Right ventricle myocardium inferior (tissue), 1 donor: Measurements from ENCODE around the gene NOL4L. TPM values are rescaled to one million over a fixed set of nuclear protein-coding genes. Genes with fewer than 3 reads are reported as not detected.
A peak's percentile ranks its signal among the peaks of the same experiment; 100 is the strongest.

Experiments used
- ATAC-seq: fragments of 200-7000 bp; cut with Tn5 transposase; one replicate; pipeline ENCODE4 v1.9.1; 2020; ENCODE audit warnings: mild to moderate bottlenecking, moderate library complexity
- DNase-seq: peaks from one replicate; pipeline ENCODE4 v3.0.0; 2021; ENCODE audit errors: missing footprints
- intact Hi-C: fragments of 100-400 bp; cut with DNase I; formaldehyde crosslinking; loops from one replicate; pipeline ENCODE4 v1.11.0; 2022
- total RNA-seq: library from RNA; stranded (reverse); fragmentation: NEBNext Ultra II Directional; extraction: Animal tissue kit (Norgen Biotek cat#: 25700); gene quantifications from one replicate; pipeline ENCODE4 v1.2.1, GENCODE V29; 2021
- donor health status: DM: no; HTN: yes; CAD: no; lungs with severe emphysema.

Gene NOL4L
- total RNA-seq, 1 donor from 2014 or later = 4.3 TPM

DNA sequence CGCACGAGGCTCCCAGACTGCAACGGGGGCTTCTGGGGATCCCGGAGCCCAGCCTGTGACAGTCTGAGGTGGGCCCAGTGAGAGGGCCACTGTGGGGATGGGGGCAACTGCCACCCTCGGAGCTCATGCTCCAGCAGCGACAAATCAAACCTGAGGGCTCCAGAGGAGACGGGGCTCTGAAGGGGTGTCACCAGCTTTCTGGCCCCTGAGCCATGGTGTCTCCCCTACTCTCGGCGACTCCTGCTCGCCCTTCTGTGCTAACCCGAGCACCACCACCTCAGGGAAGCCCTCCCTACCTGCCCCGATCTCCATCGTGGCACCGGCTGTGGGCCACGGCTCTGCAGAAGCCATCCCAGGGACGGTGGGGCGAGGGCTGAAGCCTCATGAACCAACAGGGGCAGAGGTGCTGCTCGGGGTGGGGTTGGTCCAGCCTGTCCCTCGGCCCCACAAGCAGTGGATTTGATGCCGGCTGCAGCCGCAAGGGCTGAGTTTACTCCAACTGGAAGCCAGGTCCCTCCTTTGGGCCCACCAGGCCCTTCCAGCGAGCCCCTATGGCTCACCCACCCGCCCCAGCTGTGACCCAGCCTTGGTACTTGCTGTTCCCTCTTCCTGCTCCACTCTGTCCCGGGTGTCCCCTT lies 124.3 kb downstream of the NOL4L start:
- intact Hi-C loops = no loop called here
- ATAC-seq (no peak), DNase-seq (no peak)

DNA sequence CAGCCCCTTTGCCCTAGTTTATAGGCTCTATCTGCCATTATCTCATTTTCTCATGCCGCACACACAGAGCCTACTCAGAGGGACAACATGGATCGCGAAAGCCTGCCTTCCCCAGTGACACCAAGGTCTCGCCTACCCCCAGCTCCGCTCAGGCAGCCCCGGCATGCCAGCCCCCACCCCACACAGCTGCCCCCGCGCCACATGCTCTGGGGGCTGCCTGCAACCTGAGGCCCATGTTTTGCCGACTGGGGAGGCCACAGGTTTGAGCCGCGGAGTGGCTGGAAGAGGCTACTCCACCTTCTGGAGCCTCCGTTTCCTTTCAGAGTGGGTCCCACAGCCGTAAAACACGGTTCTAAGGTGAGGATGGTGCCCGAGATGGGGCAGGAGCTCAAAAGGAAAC lies 124.9 kb downstream of the NOL4L start:
- DNase-seq = no peak
- intact Hi-C loops = no loop called here

DNA sequence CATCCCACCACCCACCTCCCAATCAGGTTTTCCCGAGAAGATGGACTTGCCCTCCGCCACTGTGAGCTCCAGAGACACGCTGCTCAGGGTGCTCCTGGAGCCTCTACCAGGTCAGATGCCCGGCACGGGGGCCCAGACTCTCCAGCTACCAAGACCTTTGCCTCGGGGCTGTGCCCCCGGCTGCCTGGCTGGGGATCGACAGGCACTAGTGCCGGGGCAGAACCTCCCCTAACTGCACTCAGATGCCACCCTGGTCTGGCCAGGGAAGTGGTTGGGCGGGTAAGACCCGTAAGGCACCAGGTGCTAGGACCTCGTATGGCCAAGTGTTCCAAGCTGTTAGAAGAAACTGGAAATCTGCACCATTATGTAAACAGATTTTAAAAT lies 126.3 kb downstream of the NOL4L start:
- no peak for DNase-seq
- no peak for ATAC-seq
- intact Hi-C loops = no loop called here

More for the DNA sequence above, 124.9 kb downstream of the NOL4L start:
- no peak for ATAC-seq

GRCh38 chr20:32458061-32458836 lies 126.9 kb downstream of the NOL4L start:
- intact Hi-C loops = no loop called here
- ATAC-seq (no peak), DNase-seq (no peak)

DNA sequence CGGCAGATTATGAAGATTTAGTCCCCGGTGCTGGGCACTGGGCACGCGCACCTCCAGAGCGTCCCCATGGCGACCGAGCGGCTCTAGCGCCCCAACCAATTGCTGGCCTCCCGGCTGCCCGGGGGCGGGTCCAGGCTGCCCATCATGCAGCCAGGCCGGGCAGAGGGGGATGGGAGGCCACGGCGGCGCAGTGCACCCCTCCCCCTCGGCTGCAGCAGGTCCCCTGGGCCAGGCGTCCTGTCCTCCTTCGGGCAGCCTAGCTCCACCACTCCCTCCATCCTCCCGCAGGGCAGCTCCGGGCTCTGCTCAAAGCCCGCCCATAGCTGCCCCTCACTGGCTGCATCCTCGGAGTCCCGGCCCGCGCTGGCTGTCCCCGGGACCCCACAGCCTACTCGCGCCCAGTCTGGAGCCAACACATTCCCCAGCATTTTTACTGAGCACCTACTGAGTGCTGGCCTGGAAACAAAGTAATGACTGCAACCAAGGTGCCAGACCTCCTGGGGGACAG lies 127.6 kb downstream of the NOL4L start:
- ATAC-seq (peak; percentile 86), DNase-seq (no peak)
- intact Hi-C loops = no loop called here

DNA sequence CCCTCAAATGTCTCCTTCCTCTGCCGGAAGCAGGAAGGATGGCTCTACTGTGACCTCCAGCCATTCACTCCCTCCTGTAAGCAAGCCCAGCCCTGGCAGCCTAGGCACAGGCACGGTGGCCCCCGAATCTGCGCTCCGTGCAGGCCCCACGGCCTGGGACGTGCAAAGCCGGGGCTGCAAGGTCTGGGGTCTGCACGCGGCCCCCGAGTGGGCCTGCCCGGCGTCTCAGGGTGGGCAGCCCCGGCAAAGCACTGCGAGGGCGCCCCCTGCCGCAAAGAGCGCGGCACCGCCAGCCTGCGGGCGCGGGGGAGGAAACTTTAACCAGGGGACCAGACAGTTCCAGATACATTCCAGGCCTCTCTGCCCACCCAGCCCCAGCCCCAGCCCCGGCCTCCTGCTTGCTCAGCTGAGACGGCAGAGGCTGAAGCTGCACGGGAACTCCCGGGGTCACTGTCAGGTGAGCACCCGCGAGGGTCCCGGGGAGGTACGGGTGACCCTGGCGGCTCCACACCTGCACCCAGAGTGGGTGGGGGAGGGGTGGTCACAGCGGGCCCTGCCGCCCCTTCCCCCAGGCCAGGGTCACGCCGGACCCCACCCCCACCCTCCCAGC lies 128.2 kb downstream of the NOL4L start:
- no peak for DNase-seq
- intact Hi-C loops = no loop called here
- ATAC-seq = peak; percentile 68

GRCh38 chr20:32455901-32456701 lies 129.0 kb downstream of the NOL4L start:
- DNase-seq = no peak
- ATAC-seq = no peak
- intact Hi-C loops = no loop called here

- intact Hi-C loops = no loop called here
- ATAC-seq (no peak), DNase-seq (no peak)
These were observed 129.8 kb downstream of the NOL4L start for GRCh38 chr20:32455171-32455900.

DNA sequence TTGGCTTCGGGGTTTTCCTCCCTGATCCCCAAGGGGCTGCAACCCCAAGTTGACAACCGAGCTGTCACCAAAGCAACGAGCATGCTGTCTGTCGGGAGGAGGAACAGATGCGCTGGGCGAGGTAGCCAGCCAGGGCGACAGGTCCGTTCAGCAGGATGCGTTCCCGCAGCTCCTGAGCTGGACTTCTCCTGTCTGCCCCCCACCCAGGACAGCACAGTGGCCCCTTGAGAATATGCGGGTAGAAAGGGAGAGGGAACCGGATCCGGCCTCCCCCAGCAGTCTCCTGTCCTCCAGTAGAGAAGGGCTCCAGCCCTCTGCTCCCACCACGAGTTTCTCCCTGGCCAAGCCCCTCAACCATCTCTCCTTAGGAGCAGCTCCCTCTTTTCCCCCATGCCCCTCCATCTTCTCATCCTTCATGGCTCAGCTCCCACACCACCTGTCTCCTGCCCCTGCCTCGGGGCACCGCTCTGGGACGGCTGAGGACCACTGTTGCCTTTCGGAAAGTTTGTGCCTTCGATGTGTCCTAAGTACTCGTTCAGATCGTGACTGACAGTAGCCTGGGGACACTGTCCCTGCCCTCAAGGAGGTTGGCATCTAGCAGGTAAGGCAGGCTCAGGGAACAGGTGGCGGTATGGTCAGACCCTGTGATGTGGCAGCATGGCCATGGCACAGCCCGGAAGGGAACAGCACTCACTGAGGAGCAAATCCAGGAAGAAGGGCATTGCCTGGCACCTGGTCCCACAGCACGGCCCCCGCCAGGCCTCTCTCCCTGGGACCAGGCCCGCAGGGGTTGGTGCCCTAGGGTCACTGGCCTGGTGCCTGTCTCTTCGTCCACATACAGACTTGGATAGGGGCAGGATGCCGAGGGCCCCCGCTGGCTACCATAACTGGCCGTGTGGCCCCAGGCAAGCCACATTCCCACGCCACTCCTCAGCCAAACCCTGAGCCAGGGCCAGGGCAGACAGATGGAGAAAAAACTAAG lies 130.7 kb downstream of the NOL4L start:
- no peak for DNase-seq
- intact Hi-C loops = no loop called here
- no peak for ATAC-seq

DNA sequence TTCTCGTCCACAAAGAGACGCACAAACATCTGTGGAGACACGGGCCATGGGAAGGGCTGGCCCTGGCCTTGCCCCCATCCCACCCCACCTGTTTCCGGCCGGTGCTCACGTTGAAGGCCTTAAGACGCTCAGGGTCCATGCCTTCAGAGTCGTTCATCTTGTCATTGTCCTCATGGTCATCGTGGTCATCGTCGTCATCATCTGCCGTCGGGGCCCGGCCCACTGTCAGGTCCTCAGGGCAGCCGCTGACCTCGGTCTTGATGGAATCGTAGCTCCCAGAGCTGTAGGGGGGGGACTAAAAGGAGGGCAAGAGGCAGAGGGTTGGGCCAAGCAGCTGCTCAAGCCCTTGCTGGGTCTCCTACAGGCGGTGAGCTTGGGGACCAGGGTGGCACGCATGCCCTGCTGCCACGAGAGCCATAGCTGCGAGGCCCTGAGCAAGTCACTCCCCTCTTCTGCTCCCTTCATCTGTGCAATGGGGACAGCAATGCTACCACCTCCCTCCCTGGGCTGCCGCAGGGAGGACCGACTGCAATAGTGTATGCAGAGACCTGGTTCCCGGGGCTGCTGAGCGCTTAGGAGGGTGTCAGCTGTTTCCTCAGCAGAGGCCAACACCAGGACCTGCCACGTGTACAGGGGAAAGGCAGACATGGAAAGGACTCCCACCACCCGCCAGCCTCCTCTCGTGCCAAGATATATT lies 131.5 kb downstream of the NOL4L start:
- intact Hi-C loops = no loop called here
- DNase-seq (no peak), ATAC-seq (no peak)

DNA sequence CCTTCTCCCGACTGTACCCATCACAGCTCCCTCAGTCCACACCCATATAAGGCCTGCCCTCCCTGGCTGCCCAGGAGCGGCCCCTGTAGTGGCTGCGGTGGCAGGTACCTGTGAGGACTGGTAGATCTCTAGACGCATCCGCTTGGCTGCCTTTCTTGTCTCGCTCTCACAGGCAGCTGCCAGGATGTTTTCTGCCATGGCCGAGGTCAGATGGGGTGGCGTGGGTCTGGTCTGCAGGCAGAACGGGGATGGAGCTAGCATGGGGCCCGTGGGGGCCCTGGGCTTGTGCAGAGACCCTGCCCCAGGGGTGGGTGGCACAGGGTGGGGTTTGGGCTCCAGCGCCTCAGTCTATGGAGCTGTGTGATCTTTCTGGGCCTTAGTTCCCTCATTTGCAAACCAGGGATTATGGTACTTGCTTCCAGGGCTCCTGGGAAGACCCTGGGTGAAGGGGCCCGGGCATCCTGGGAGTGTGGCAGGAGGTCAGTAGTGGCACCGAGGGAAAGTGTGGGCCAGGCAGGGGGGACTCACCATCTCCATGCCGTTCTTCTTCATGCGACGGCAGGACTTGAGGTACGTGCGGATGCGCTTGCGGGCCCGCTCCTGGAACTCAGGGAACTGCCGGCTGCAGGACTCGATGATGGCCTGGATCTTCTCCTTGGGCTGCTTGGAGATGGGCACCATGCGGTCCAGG lies 132.2 kb downstream of the NOL4L start:
- no peak for ATAC-seq
- no peak for DNase-seq
- intact Hi-C loops = no loop called here

- ATAC-seq = no peak
- intact Hi-C loops = no loop called here
- no peak for DNase-seq
These were observed 133.3 kb downstream of the NOL4L start for GRCh38 chr20:32451682-32452461.

DNA sequence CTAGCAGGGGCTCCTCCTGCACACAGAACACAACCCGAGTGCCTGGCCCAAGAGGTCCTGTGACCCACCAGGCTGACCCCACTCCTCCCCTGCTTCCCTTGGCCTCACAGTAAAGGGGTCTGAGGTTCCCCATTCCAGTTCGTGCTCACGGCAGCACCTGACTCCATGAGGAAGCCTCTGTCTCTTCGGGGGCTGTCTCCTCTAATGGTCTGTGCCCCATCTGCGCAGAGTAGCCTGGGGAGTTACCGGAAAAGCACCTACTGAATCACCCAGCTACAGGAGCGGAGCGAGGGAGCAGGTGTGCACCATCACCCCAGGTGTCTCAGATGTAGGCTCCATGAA lies 133.8 kb downstream of the NOL4L start:
- DNase-seq = no peak
- ATAC-seq = no peak
- intact Hi-C loops = no loop called here

DNA sequence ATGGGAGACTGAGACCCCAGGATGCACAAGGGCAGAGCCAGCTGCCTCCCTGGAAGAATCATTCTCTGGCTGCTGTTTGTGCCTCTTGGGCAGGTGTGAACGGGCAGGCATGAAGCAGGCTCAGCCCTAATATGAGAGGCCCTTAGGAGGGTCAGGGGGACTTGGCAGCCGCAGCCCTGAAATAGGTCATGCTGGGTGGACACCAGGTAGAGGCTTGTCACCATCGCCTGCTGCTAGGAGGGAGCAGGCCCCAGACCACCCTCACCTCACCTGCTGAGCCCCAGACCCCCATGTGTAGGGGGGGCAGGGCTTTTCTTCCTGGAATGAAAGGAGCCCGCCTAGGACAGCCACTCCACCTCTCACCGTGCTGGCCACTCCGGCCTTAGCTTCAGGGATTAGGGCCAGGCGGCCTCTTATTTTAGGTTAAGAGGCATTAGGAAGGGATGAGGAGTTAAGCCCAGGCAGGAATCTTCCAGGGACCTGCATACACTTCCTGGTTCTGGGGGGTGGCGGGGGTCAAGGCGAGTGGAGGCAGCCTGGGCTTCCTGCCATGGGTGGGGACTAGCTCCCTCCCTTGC lies 134.6 kb downstream of the NOL4L start:
- intact Hi-C loops = no loop called here
- no peak for ATAC-seq

GRCh38 chr20:32449890-32450401 lies 135.2 kb downstream of the NOL4L start:
- ATAC-seq = no peak
- intact Hi-C loops = no loop called here
- DNase-seq = no peak

More for the DNA sequence above, 134.6 kb downstream of the NOL4L start:
- DNase-seq = no peak
